Left lung (tissue), 14 donors: ENCODE measurements around the gene GP1BA. TPM values are rescaled to one million over a fixed set of nuclear protein-coding genes. Genes with fewer than 3 reads are reported as not detected.

ENCODE experiments used
- ATAC-seq: fragments of 200-7000 bp; cut with Tn5 transposase; one replicate; pipeline ENCODE4 v1.9.1; 2020; ENCODE audit warnings: moderate library complexity
- DNase-seq, 4 donors: peaks; one replicate each; pipeline ENCODE4 v3.0.0-alpha.2; 2013 to 2020
- H3K27ac ChIP-seq, 2 donors: fragments of 200-600 bp; sonication (generic) in 1 of 2; one replicate each; pipeline versions ENCODE4 v1.5.0 to v1.8.0; 2020 to 2021
- H3K27me3 ChIP-seq, 2 donors: fragments of 200-600 bp; sonication (generic) in 1 of 2; one replicate each; pipeline versions ENCODE4 v1.5.0 to v1.8.0; 2020 to 2021
- H3K36me3 ChIP-seq, 2 donors: fragments of 200-600 bp; sonication (generic) in 1 of 2; one replicate each; pipeline versions ENCODE4 v1.5.0 to v1.8.0; 2020 to 2021
- H3K4me1 ChIP-seq, 2 donors: fragments of 200-600 bp; one replicate each; pipeline ENCODE4 v1.8.0; 2021
- H3K4me3 ChIP-seq, 2 donors: fragments of 200-600 bp; sonication (generic) in 1 of 2; one replicate each; pipeline versions ENCODE4 v1.5.0 to v1.8.0; 2020 to 2021; ENCODE audit warnings: mild to moderate bottlenecking in 1 of 2
- H3K9me3 ChIP-seq, 2 donors: fragments of 200-600 bp; sonication (generic) in 1 of 2; one replicate each; pipeline versions ENCODE4 v1.5.0 to v1.8.0; 2020 to 2021
- intact Hi-C, 2 donors: fragments of 100-400 bp; cut with DNase I; formaldehyde crosslinking; loops; one replicate each; pipeline versions ENCODE4 v1.11.2 to v1.14.2; 2022
- long read RNA-seq, 12 donors: library from polyadenylated mRNA in 2 of 12; unstranded in 2 of 12; transcript quantifications; one replicate each; pipeline ENCODE4 v2.0.0 and lab custom pipeline, GENCODE V29; 2019 to 2026
- polyA plus RNA-seq, 6 donors: library from polyadenylated mRNA; unstranded; fragments of 120-200 nt; gene quantifications; one replicate each; pipeline ENCODE4 v1.2.1, GENCODE V29; 2013; ENCODE audit not compliant: insufficient read length in 6 of 6
- total RNA-seq, 2 donors: library from RNA; stranded (reverse); fragmentation: NEBNext Ultra II Directional; extraction: Animal tissue kit (Norgen Biotek cat#: 25700); gene quantifications; one replicate each; pipeline ENCODE4 v1.2.1, GENCODE V29; 2021
- TF ChIP-seq, protein P1 (sequence below), 2 donors: fragments of 200-600 bp; sonication (generic) in 1 of 2; IDR thresholded peaks; one replicate each; pipeline versions ENCODE4 v1.5.0 to v1.8.0; 2021; ENCODE audit warnings: antibody characterized with exemption in 2 of 2
- donor health status: DM: no; HTN: yes; CAD: no.
- donor health status: DM: no; HTN: no; CAD: no.

The GP1BA gene
- total RNA-seq (under 1 TPM; 0.31 to 0.96 TPM), polyA plus RNA-seq (1 to 10 TPM; 2.8 to 3.7 (median 3.5) TPM)
- long read RNA-seq, donor 1: 0 reads
- long read RNA-seq, donor 2: 0 reads
- long read RNA-seq, donor 3: 0 reads
- long read RNA-seq, donor 4, partial matches to known transcripts: 0 of 1 reads
- long read RNA-seq, donor 4, other reads (novel, unspliced or antisense): 1 of 1 reads
- long read RNA-seq, donor 5: 0 reads
- long read RNA-seq, donor 6: 0 reads
- long read RNA-seq, donor 7, partial matches to known transcripts: 0 of 1 reads
- long read RNA-seq, donor 7, other reads (novel, unspliced or antisense): 0 of 1 reads
- long read RNA-seq, donor 8, partial matches to known transcripts: 52 of 52 reads
- long read RNA-seq, donor 8, other reads (novel, unspliced or antisense): 0 of 52 reads
- long read RNA-seq, donor 9: 0 reads
- long read RNA-seq, donor 10: 0 reads
- long read RNA-seq, donor 11: 0 reads
- long read RNA-seq, donor 12: 0 reads

DNA sequence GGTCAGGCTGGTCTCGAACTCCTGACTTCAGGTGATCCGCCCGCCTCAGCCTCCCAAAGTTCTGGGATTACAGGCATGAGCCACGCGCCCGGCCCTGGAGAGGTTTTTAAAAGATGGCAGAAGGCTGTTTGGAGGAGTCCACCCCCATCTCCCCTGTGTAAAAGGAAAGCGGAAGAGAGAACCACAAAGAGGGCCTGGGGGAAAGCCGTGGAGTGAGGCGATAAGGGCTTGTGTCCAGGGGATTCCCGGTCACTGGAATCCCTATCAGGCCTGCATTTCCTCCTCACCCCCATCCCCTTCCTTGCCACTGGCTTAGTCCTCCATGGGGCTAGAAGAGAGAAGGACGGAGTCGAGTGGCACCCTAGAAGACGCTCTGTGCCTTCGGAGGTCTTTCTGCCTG, at the start of gene GP1BA:
GP1BA (plus strand) TSS at position 315 of the 400 bp plus-strand sequence. CDS start 328 bp downstream, outside the sequence.
- H3K4me1 ChIP-seq: peaks cover 7 to 8% of the 10 kb centered on the region in 2 donors
- peaks cover 0 to 11% of the 10 kb centered on the region in 2 donors for H3K36me3 ChIP-seq
- ATAC-seq: no peak
- no peaks in the 10 kb centered on the region for H3K27me3 ChIP-seq
- intact Hi-C loops: no loop called here
- TF ChIP-seq, protein P1, sequence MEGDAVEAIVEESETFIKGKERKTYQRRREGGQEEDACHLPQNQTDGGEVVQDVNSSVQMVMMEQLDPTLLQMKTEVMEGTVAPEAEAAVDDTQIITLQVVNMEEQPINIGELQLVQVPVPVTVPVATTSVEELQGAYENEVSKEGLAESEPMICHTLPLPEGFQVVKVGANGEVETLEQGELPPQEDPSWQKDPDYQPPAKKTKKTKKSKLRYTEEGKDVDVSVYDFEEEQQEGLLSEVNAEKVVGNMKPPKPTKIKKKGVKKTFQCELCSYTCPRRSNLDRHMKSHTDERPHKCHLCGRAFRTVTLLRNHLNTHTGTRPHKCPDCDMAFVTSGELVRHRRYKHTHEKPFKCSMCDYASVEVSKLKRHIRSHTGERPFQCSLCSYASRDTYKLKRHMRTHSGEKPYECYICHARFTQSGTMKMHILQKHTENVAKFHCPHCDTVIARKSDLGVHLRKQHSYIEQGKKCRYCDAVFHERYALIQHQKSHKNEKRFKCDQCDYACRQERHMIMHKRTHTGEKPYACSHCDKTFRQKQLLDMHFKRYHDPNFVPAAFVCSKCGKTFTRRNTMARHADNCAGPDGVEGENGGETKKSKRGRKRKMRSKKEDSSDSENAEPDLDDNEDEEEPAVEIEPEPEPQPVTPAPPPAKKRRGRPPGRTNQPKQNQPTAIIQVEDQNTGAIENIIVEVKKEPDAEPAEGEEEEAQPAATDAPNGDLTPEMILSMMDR (IDR thresholded peaks at IDR 0.05): no peak
- no peak within 1 kb of the TSS for H3K27ac ChIP-seq
- DNase-seq: peak in 1 of 4 donors; percentile 37
- no peak within 1 kb of the TSS for H3K4me3 ChIP-seq
- no peaks in the 10 kb centered on the region for H3K9me3 ChIP-seq

DNA sequence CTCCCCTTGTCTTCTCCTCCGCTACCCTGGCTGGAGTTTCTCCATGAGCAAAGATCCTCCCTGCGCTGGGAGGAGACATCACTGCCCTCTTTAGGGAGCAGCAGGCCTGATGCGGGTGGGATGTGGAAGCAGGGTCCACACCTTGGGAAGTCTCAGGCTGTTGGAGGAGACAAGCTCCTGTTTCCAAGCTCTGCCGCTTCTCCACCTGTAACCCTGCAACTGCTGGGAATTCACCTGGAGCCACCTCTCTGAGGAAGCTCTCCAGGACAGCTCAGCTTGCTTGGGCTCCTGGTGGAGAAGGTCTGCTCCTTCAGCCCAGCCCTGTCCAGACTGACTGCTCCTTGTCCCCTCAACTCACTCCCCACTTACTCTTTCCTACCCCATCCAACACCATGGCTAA, 47.6 kb upstream of the GP1BA start:
- intact Hi-C loops: no loop called here
- H3K4me3 ChIP-seq: no peak overlapping the region
- DNase-seq (peak in 1 of 4 donors; percentile 3), ATAC-seq (no peak)
- H3K36me3 ChIP-seq: peaks cover 0 to 78% of the 10 kb centered on the region in 2 donors
- H3K27me3 ChIP-seq: no peaks in the 10 kb centered on the region
- no peak overlapping the region for H3K27ac ChIP-seq
- TF ChIP-seq, protein P1 (IDR thresholded peaks at IDR 0.05): no peak
- peaks cover 0 to 11% of the 10 kb centered on the region in 2 donors for H3K4me1 ChIP-seq
- no peaks in the 10 kb centered on the region for H3K9me3 ChIP-seq

DNA sequence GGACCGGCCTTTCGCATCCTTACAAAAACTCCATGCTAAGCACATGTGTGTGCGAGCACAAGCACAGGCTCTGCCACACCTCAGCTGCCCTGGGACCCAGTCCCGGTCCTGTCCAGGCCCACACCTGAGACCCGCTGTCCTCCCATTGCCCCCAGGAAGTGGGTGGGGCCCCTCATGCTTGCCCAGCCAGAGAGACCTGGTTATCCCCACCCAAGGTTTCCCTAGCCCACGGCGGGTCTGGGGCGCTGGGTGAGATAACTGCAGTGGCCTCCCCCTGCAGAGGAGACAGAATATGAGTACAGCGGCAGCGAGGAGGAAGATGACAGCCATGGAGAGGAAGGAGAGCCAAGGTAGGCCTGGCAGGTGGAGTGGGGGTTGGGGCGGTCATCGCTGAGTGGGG, 45.2 kb upstream of the GP1BA start:
- ATAC-seq: no peak
- Histone ChIP-seq H3K9me3 (no peaks in the 10 kb centered on the region), H3K36me3 (peaks cover 0 to 83% of the 10 kb centered on the region in 2 donors), H3K4me1 (peaks cover 0 to 3% of the 10 kb centered on the region in 2 donors), H3K4me3 (no peak overlapping the region), H3K27me3 (no peaks in the 10 kb centered on the region), H3K27ac (no peak overlapping the region)
- DNase-seq: peak in 1 of 4 donors; percentile 55
- TF ChIP-seq, protein P1 (IDR thresholded peaks at IDR 0.05): no peak
- intact Hi-C loops: no loop called here

DNA sequence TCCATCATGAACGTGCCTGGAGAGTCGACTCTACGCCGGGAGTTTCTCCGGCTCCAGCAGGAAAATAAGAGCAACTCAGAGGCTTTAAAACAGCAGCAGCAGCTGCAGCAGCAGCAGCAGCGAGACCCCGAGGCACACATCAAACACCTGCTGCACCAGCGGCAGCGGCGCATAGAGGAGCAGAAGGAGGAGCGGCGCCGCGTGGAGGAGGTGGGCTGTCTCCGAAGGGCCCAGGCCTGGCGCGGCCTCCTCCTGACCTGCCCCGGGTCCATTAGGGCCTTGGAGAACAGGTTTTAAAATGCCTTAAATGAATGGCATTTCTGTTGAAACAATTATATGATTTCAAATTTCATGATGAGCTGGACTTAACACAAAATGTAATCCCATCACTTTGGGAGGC, 44.5 kb upstream of the GP1BA start:
- peak in 1 of 4 donors; percentile 73 for DNase-seq
- H3K9me3 ChIP-seq: no peaks in the 10 kb centered on the region
- H3K27me3 ChIP-seq: no peaks in the 10 kb centered on the region
- no peak overlapping the region for H3K27ac ChIP-seq
- H3K4me3 ChIP-seq: no peak overlapping the region
- TF ChIP-seq, protein P1 (IDR thresholded peaks at IDR 0.05): no peak
- peaks cover 0 to 88% of the 10 kb centered on the region in 2 donors for H3K36me3 ChIP-seq
- intact Hi-C loops: no loop called here
- H3K4me1 ChIP-seq: no peaks in the 10 kb centered on the region
- no peak for ATAC-seq
